WTC11 (cell line): ENCODE results near the gene TMTC1. TPM values are rescaled to one million over a fixed set of nuclear protein-coding genes. Genes with fewer than 3 reads are reported as not detected.

Source experiments
- ATAC-seq: fragments of 200-7000 bp; cut with Tn5 transposase; 2 replicates; pipeline ENCODE4 v1.10.0; 2021; ENCODE audit warnings: mild to moderate bottlenecking, moderate library complexity
- CTCF ChIA-PET: fragments of 300-600 bp; sonication (Branson Sonifier 250); formaldehyde crosslinking; loops from one replicate; lab custom pipeline; 2021; ENCODE audit warnings: antibody characterized with exemption; lab: Charles Lee
- POLR2A ChIA-PET: fragments of 350-600 bp; sonication (Branson Sonifier 250); formaldehyde crosslinking; loops from one replicate; lab custom pipeline; 2021; ENCODE audit warnings: antibody characterized with exemption; lab: Charles Lee
- DNase-seq: peaks from one replicate; pipeline ENCODE4 v3.0.0; 2021; ENCODE audit warnings: low spot score
- H3K27ac Mint-ChIP-seq: 2 replicates; pipeline ENCODE4 v1.8.0; 2021; ENCODE audit warnings: mixed read lengths
- H3K27me3 Mint-ChIP-seq: 2 replicates; pipeline ENCODE4 v1.8.0; 2021; ENCODE audit warnings: low read depth, mild to moderate bottlenecking, moderate library complexity, mixed read lengths
- H3K36me3 Mint-ChIP-seq: 2 replicates; pipeline ENCODE4 v1.8.0; 2021; ENCODE audit warnings: mixed read lengths
- H3K4me1 Mint-ChIP-seq: 2 replicates; pipeline ENCODE4 v1.8.0; 2022; ENCODE audit warnings: mixed read lengths
- H3K4me3 Mint-ChIP-seq: 2 replicates; pipeline ENCODE4 v1.8.0; 2021; ENCODE audit warnings: mild to moderate bottlenecking, moderate library complexity, mixed read lengths
- H3K9me3 Mint-ChIP-seq: 2 replicates; pipeline ENCODE4 v1.8.0; 2021; ENCODE audit warnings: mixed read lengths
- ATF1 ChIP-seq: sonication (generic); formaldehyde crosslinking; IDR thresholded peaks from 2 replicates; pipeline ENCODE4 v1.8.1; 2023; ENCODE audit warnings: mild to moderate bottlenecking, moderate library complexity, missing genetic modification reagents
- FOXJ3 ChIP-seq: sonication (generic); formaldehyde crosslinking; IDR thresholded peaks from 2 replicates; pipeline ENCODE4 v1.9.0; 2021; ENCODE audit warnings: missing genetic modification reagents, mild to moderate bottlenecking, borderline replicate concordance
- KAT7 ChIP-seq: sonication (generic); formaldehyde crosslinking; IDR thresholded peaks from 2 replicates; pipeline ENCODE4 v1.8.1; 2023; ENCODE audit warnings: missing genetic modification reagents, mild to moderate bottlenecking, borderline replicate concordance
- OVOL2 ChIP-seq: fragments of 250-450 bp; sonication (Bioruptor Pico); IDR thresholded peaks from 2 replicates; pipeline ENCODE4 v1.9.0; 2021; ENCODE audit warnings: mild to moderate bottlenecking, borderline replicate concordance
- SMAD3 ChIP-seq: sonication (generic); formaldehyde crosslinking; IDR thresholded peaks from 2 replicates; pipeline ENCODE4 v1.8.0; 2022; ENCODE audit warnings: missing genetic modification reagents, mild to moderate bottlenecking, borderline replicate concordance
- TEAD4 ChIP-seq: sonication (generic); formaldehyde crosslinking; IDR thresholded peaks from 2 replicates; pipeline ENCODE4 v1.8.0; 2022; ENCODE audit warnings: mild to moderate bottlenecking, missing genetic modification reagents
- TP53 ChIP-seq: sonication (generic); formaldehyde crosslinking; IDR thresholded peaks from 2 replicates; pipeline ENCODE4 v1.8.1; 2023; ENCODE audit warnings: mild to moderate bottlenecking, missing genetic modification reagents
- ZNF138 ChIP-seq: sonication (generic); formaldehyde crosslinking; conservative IDR thresholded peaks from 2 replicates; pipeline ENCODE4 v1.8.1; 2022; ENCODE audit warnings: mild to moderate bottlenecking, moderate library complexity, missing genetic modification reagents
- ZNF219 ChIP-seq: sonication (generic); formaldehyde crosslinking; IDR thresholded peaks from 2 replicates; pipeline ENCODE4 v1.8.0; 2023; ENCODE audit warnings: missing genetic modification reagents, mild to moderate bottlenecking, borderline replicate concordance
- ZNF232 ChIP-seq: sonication (generic); formaldehyde crosslinking; IDR thresholded peaks from 2 replicates; pipeline ENCODE4 v1.8.0; 2022; ENCODE audit warnings: mild to moderate bottlenecking, missing genetic modification reagents
- ZNF263 ChIP-seq: sonication (generic); formaldehyde crosslinking; IDR thresholded peaks from 2 replicates; pipeline ENCODE4 v1.8.1; 2022; ENCODE audit warnings: low read depth, mild to moderate bottlenecking, moderate library complexity, missing genetic modification reagents
- ZNF671 ChIP-seq: fragments of 250-450 bp; sonication (Bioruptor Pico); IDR thresholded peaks from 2 replicates; pipeline ENCODE4 v1.8.0; 2021; ENCODE audit warnings: mild to moderate bottlenecking
- total RNA-seq: library from RNA; stranded (reverse); gene quantifications from 3 replicates; pipeline ENCODE4 v1.2.3, GENCODE V29; 2021
- TF ChIP-seq, protein P1 (sequence below): sonication (generic); formaldehyde crosslinking; IDR thresholded peaks from 2 replicates; pipeline ENCODE4 v1.8.1; 2022; ENCODE audit warnings: low read depth, mild to moderate bottlenecking, moderate library complexity, missing genetic modification reagents, borderline replicate concordance
- TF ChIP-seq, protein P2 (sequence below): sonication (generic); formaldehyde crosslinking; IDR thresholded peaks from 2 replicates; pipeline ENCODE4 v1.8.0; 2022; ENCODE audit warnings: mild to moderate bottlenecking, missing genetic modification reagents
- TF ChIP-seq, protein P3 (sequence below): sonication (generic); formaldehyde crosslinking; IDR thresholded peaks from 2 replicates; pipeline ENCODE4 v1.8.0; 2023; ENCODE audit warnings: missing genetic modification reagents
- TF ChIP-seq, protein P4 (sequence below): fragments of 250-450 bp; sonication (Bioruptor Pico); IDR thresholded peaks from 2 replicates; pipeline ENCODE4 v2.1.2; 2022; ENCODE audit warnings: mild to moderate bottlenecking, moderate library complexity
- TF ChIP-seq, protein P5 (sequence below): sonication (generic); formaldehyde crosslinking; IDR thresholded peaks from 2 replicates; pipeline ENCODE4 v1.8.0; 2022; ENCODE audit warnings: mild to moderate bottlenecking, missing genetic modification reagents
- TF ChIP-seq, protein P6 (sequence below): sonication (generic); formaldehyde crosslinking; IDR thresholded peaks from 2 replicates; pipeline ENCODE4 v1.8.1; 2023; ENCODE audit warnings: mild to moderate bottlenecking, moderate library complexity, missing genetic modification reagents
- TF ChIP-seq, protein P7 (sequence below): sonication (generic); formaldehyde crosslinking; IDR thresholded peaks from 2 replicates; pipeline ENCODE4 v1.8.1; 2023; ENCODE audit warnings: mild to moderate bottlenecking, missing genetic modification reagents, moderate library complexity

Gene TMTC1
- total RNA-seq, 1 experiment from 2014 or later, result 17.3 TPM

DNA sequence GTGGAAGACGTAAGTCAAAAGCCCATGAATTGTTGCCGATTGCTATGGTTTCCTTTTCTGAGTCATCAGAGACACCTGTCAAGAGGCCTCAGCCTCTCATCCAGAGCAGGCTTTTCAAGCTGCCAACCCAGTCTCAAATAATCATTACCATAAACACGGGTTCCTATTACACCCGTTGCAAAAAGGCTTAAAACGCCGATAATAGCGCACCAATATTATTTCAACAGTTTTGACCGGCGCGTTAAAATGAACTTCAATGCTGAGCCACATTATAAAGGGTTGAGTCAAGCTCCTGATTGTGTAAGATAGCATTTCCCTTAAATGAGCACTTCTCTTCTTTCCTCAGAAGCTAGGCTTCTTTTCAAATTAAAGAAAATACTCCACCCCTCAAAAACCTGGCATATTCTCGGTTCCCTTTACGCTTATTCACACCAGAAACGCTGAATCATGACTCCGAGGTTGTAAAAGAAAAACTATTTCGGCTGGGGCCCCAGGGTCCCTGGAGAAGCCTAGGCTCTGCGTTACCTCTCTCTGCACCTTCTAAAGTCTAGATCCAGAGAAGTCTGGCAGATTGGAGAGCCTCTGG is 1.4 kb downstream of the TMTC1 start:
- H3K36me3 Mint-ChIP-seq, result peaks cover 21% of the 10 kb centered on the region
- CTCF ChIA-PET, result interaction anchor here (1.6 to 2.1 kb wide), 2 partner anchors 108 to 119 kb away, joined by 5 to 6 read pairs; no protein-coding TSS in a partner anchor
- peaks cover 17% of the 10 kb centered on the region for H3K27me3 Mint-ChIP-seq
- no peak for DNase-seq
- peaks cover 20% of the 10 kb centered on the region for H3K9me3 Mint-ChIP-seq
- H3K27ac Mint-ChIP-seq, result no peak overlapping the region
- TF ChIP-seq, protein P1, sequence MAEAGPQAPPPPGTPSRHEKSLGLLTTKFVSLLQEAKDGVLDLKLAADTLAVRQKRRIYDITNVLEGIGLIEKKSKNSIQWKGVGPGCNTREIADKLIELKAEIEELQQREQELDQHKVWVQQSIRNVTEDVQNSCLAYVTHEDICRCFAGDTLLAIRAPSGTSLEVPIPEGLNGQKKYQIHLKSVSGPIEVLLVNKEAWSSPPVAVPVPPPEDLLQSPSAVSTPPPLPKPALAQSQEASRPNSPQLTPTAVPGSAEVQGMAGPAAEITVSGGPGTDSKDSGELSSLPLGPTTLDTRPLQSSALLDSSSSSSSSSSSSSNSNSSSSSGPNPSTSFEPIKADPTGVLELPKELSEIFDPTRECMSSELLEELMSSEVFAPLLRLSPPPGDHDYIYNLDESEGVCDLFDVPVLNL (CRISPR knock-in tag), result no peak
- TF ChIP-seq ZNF671 (no peak), ZNF232 (no peak), ATF1 (CRISPR knock-in tag) (no peak), ZNF263 (no peak), KAT7 (CRISPR knock-in tag) (no peak), OVOL2 (CRISPR knock-in tag) (no peak), ZNF138 (CRISPR knock-in tag) (no peak), SMAD3 (CRISPR knock-in tag) (no peak), ZNF219 (CRISPR knock-in tag) (no peak), TEAD4 (CRISPR knock-in tag) (no peak)
- TF ChIP-seq, protein P2, sequence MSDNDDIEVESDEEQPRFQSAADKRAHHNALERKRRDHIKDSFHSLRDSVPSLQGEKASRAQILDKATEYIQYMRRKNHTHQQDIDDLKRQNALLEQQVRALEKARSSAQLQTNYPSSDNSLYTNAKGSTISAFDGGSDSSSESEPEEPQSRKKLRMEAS (CRISPR knock-in tag), result no peak
- TF ChIP-seq, protein P3, sequence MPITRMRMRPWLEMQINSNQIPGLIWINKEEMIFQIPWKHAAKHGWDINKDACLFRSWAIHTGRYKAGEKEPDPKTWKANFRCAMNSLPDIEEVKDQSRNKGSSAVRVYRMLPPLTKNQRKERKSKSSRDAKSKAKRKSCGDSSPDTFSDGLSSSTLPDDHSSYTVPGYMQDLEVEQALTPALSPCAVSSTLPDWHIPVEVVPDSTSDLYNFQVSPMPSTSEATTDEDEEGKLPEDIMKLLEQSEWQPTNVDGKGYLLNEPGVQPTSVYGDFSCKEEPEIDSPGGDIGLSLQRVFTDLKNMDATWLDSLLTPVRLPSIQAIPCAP, result no peak
- TF ChIP-seq, protein P4, sequence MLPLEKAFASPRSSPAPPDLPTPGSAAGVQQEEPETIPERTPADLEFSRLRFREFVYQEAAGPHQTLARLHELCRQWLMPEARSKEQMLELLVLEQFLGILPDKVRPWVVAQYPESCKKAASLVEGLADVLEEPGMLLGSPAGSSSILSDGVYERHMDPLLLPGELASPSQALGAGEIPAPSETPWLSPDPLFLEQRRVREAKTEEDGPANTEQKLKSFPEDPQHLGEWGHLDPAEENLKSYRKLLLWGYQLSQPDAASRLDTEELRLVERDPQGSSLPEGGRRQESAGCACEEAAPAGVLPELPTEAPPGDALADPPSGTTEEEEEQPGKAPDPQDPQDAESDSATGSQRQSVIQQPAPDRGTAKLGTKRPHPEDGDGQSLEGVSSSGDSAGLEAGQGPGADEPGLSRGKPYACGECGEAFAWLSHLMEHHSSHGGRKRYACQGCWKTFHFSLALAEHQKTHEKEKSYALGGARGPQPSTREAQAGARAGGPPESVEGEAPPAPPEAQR, result no peak
- TF ChIP-seq, protein P5, sequence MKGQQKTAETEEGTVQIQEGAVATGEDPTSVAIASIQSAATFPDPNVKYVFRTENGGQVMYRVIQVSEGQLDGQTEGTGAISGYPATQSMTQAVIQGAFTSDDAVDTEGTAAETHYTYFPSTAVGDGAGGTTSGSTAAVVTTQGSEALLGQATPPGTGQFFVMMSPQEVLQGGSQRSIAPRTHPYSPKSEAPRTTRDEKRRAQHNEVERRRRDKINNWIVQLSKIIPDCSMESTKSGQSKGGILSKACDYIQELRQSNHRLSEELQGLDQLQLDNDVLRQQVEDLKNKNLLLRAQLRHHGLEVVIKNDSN, result no peak
- TF ChIP-seq, protein P6, sequence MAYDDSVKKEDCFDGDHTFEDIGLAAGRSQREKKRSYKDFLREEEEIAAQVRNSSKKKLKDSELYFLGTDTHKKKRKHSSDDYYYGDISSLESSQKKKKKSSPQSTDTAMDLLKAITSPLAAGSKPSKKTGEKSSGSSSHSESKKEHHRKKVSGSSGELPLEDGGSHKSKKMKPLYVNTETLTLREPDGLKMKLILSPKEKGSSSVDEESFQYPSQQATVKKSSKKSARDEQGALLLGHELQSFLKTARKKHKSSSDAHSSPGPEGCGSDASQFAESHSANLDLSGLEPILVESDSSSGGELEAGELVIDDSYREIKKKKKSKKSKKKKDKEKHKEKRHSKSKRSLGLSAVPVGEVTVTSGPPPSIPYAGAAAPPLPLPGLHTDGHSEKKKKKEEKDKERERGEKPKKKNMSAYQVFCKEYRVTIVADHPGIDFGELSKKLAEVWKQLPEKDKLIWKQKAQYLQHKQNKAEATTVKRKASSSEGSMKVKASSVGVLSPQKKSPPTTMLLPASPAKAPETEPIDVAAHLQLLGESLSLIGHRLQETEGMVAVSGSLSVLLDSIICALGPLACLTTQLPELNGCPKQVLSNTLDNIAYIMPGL, result no peak
- TF ChIP-seq, protein P7, sequence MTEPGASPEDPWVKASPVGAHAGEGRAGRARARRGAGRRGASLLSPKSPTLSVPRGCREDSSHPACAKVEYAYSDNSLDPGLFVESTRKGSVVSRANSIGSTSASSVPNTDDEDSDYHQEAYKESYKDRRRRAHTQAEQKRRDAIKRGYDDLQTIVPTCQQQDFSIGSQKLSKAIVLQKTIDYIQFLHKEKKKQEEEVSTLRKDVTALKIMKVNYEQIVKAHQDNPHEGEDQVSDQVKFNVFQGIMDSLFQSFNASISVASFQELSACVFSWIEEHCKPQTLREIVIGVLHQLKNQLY (CRISPR knock-in tag), result no peak
- TF ChIP-seq, all 79 proteins: peak for 0
- ATAC-seq, result peak; percentile 4
- POLR2A ChIA-PET, result no interaction called here
- Mint-ChIP-seq H3K4me1 (peaks cover 28% of the 10 kb centered on the region), H3K4me3 (peak overlapping the region; percentile 88)

DNA sequence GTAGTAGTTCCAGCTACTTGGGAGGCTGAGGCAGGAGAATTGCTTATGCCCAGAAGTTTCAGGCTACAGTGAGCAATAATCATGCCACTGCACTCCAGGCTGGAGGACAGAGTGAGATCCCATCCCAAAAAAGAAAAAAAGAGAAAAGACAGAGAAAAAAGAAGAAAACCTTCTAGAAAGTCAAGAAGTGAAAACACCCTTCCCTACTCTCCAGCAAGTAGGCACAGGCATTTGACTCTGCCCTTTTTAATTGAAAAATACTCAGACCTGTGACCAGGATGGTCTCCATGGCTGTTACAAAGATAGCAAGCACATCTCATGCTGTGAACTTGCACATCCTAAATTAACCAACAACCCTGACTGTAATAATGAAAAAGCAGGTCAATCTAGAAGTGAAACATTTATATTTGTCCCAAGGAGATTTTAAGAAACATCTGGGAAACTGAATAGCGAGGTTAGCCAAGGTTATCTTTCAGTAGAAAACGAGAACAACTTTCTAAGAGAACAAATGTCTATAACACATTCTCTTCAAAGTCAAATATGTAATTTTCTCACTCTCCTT is 2.0 kb downstream of the TMTC1 start:
- Mint-ChIP-seq H3K27me3 (peaks cover 17% of the 10 kb centered on the region), H3K4me3 (peak overlapping the region; percentile 88), H3K36me3 (peaks cover 25% of the 10 kb centered on the region), H3K4me1 (peaks cover 28% of the 10 kb centered on the region), H3K9me3 (peaks cover 23% of the 10 kb centered on the region), H3K27ac (no peak overlapping the region)
- TF ChIP-seq TP53 (no peak), FOXJ3 (CRISPR knock-in tag) (no peak), ZNF671 (no peak)
- ChIA-PET CTCF (interaction anchor here (2.1 kb wide), 1 partner anchor 109 kb away, joined by 6 read pairs; no protein-coding TSS in a partner anchor), POLR2A (no interaction called here)
- no peak for ATAC-seq
- no peak for DNase-seq
